ENCODE data around the gene MRPL46.

Gene MRPL46

DNA sequence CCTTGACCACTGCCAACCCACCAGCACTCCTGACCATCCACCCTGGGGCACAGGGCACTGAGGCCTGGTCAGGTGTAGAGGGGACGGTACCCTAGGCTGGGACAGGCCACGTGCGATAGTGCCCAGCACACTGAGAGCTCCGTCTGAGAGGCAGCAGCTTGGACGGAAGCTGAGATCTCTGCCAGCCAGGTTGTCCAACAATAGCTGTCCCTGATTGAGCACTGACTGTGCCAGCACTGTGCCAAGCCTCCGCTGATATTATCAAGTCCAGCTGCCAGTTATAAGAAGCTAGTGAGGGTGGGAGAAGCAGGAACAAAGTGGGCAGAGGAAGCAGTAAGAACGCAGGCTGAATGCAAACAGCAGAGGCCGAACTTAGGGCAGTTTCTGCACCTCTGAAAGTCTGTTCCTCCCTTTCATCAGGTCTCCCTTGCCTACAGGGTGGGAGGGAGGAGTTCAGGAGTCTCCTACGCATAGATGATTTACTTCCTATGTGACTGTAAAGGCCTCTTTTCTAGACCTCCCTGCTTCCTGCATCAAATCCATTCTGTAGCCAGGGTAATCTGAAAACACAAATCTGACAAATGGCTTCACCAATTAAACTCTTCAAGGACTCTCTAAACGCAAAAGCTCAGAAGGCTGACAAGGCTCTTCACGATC is 30.0 kb upstream of the MRPL46 start:
- H3K9me3 ChIP-seq (replicated peaks; ENCODE audit: low read length), result no peaks in the 10 kb centered on the region
- no peak overlapping the region for H3K4me2 ChIP-seq (ENCODE audit: low read length)
- H3K36me3 ChIP-seq (ENCODE audit: insufficient read depth, low read length), result no peaks in the 10 kb centered on the region
- no peaks in the 10 kb centered on the region for H3K4me1 ChIP-seq (ENCODE audit: control insufficient read depth, insufficient read depth, low read length)
- no peak overlapping the region for H3K4me3 ChIP-seq (ENCODE audit: low read length)
- H3K27me3 ChIP-seq (ENCODE audit: control insufficient read depth, insufficient read depth, low read length), result no peaks in the 10 kb centered on the region
- H3K9ac ChIP-seq (ENCODE audit: low read depth, low read length), result no peak overlapping the region

DNA sequence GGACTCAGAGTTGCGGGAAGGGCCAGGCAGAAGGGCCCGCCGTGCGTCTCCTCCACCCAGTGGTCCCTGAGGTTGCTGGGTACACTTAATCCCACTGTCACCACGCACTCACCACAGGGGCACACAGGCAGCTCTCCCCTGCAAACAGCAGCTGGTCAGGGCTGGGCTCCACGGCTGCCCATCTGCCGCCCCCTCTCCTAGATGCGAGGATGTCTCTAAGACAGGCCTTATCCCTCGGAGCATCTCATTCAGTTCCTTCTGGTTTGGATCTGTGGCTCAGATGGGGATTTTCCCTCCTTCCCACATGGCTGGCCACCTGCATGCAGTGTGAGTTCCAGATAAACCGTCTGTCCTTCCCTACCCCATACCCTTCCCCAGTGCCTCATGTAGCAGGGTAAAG is 26.7 kb upstream of the MRPL46 start:
- Histone ChIP-seq H3K36me3 (ENCODE audit: insufficient read depth, low read length) (no peaks in the 10 kb centered on the region), H3K9ac (ENCODE audit: low read depth, low read length) (no peak overlapping the region), H3K27me3 (ENCODE audit: control insufficient read depth, insufficient read depth, low read length) (no peaks in the 10 kb centered on the region), H3K4me2 (ENCODE audit: low read length) (no peak overlapping the region), H3K4me3 (ENCODE audit: low read length) (no peak overlapping the region), H3K4me1 (ENCODE audit: control insufficient read depth, insufficient read depth, low read length) (no peaks in the 10 kb centered on the region), H3K9me3 (replicated peaks; ENCODE audit: low read length) (no peaks in the 10 kb centered on the region)

DNA sequence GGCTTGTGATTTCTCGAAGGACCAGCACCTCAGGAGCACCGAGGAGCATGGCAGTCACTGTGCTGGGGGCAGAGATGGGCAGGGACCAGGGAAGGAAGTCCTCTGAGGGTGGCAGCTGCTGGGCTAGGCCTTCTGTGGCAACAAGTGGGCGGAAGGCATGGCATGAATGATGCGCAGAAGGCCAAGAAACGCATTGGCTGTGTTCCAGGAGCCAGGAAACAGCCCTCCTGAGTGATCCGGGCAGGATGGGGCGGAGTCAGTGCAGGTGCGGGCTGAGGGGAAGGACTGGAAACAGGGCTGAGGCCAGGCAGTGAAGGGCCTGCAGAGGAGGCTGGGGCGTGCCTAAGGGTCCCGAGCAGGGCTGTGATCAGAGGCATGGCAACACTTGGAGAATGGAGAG is 24.0 kb upstream of the MRPL46 start:
- Histone ChIP-seq H3K4me2 (ENCODE audit: low read length) (no peak overlapping the region), H3K36me3 (ENCODE audit: insufficient read depth, low read length) (no peaks in the 10 kb centered on the region), H3K4me1 (ENCODE audit: control insufficient read depth, insufficient read depth, low read length) (peaks cover 6% of the 10 kb centered on the region), H3K9me3 (replicated peaks; ENCODE audit: low read length) (no peaks in the 10 kb centered on the region), H3K9ac (ENCODE audit: low read depth, low read length) (no peak overlapping the region), H3K27me3 (ENCODE audit: control insufficient read depth, insufficient read depth, low read length) (no peaks in the 10 kb centered on the region), H3K4me3 (ENCODE audit: low read length) (no peak overlapping the region)

DNA sequence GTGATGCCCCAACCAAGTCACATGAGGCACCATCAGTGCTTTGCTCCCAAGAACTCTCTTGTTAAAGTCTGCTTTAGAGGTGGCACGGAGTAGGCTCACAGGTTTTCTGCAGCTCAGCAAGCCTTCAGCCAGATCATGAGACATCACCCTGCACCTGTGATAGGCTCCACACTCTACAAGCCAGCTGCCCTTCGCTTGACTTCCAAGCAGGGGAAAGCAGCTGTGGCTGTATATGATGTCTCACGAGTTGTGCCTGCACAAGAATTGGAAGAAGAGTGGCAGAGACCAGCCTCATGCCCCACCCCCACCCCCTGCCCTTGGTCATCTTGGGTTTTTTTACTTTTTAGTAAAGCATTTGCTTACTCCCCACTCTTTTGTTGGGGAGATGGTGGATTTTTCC is 22.8 kb upstream of the MRPL46 start:
- Histone ChIP-seq H3K36me3 (ENCODE audit: insufficient read depth, low read length) (no peaks in the 10 kb centered on the region), H3K27me3 (ENCODE audit: control insufficient read depth, insufficient read depth, low read length) (no peaks in the 10 kb centered on the region), H3K4me1 (ENCODE audit: control insufficient read depth, insufficient read depth, low read length) (peaks cover 6% of the 10 kb centered on the region), H3K9ac (ENCODE audit: low read depth, low read length) (no peak overlapping the region), H3K9me3 (replicated peaks; ENCODE audit: low read length) (no peaks in the 10 kb centered on the region), H3K4me3 (ENCODE audit: low read length) (no peak overlapping the region), H3K4me2 (ENCODE audit: low read length) (no peak overlapping the region)

DNA sequence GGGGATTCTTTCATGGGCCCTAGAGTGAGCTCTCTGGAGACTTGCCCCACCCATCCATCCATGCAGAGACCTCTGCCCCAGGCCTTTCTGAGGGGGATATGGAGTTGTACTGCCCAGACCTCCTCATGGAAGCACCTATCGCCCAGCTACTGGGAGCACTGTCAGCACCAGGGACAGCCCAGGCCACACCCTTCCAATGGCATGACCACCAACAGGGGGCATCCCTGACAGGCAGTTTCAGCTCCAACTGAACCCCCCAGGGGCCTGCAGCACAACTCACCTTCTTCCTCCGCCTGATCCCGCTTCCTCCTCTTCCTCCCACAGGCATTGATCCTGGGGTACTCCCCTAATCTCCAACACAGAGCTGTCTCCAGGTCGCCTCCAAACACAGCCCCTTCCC is 22.1 kb upstream of the MRPL46 start:
- Histone ChIP-seq H3K4me1 (ENCODE audit: control insufficient read depth, insufficient read depth, low read length) (peaks cover 10% of the 10 kb centered on the region), H3K9me3 (replicated peaks; ENCODE audit: low read length) (no peaks in the 10 kb centered on the region), H3K9ac (ENCODE audit: low read depth, low read length) (no peak overlapping the region), H3K36me3 (ENCODE audit: insufficient read depth, low read length) (no peaks in the 10 kb centered on the region), H3K27me3 (ENCODE audit: control insufficient read depth, insufficient read depth, low read length) (no peaks in the 10 kb centered on the region), H3K4me3 (ENCODE audit: low read length) (no peak overlapping the region), H3K4me2 (ENCODE audit: low read length) (no peak overlapping the region)

DNA sequence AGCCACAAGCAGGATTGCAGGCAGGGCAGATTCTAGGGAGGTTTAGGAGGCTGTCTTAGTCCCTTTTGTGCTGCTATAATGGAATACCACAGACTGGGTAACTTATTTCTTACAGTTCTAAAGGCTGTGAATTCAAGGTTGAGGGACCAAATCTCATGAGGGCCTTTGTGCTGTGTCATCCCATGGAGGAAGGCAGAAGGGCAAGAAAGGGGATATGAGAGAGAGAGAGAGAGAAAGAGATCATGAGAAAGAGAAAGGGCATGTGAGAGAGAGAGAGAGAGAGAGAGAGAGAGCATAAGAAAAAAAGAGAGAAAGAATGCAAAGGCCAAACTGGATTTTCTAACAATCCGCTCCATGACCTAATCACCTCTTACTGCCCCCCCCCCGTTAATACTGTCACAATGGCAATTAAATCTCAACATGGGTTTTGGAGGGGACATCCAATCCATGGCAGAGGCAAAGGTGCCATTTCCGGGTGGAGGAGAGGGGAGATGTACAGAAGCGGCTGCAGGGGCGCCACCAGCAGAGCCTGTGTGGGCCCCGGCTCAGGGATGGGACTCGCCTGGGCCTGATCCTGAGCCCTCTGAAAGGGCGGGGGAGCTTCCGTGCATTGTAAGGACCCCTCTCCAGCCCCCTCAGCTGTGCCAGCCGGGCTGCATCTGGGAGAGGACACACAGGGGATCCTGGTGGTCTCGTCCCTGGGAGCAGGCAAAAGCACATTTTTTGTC is 20.8 kb upstream of the MRPL46 start:
- H3K36me3 ChIP-seq (ENCODE audit: insufficient read depth, low read length), result no peaks in the 10 kb centered on the region
- no peaks in the 10 kb centered on the region for H3K9me3 ChIP-seq (replicated peaks; ENCODE audit: low read length)
- H3K9ac ChIP-seq (ENCODE audit: low read depth, low read length), result no peak overlapping the region
- no peak overlapping the region for H3K4me3 ChIP-seq (ENCODE audit: low read length)
- H3K4me2 ChIP-seq (ENCODE audit: low read length), result no peak overlapping the region
- H3K4me1 ChIP-seq (ENCODE audit: control insufficient read depth, insufficient read depth, low read length), result peaks cover 10% of the 10 kb centered on the region
- no peaks in the 10 kb centered on the region for H3K27me3 ChIP-seq (ENCODE audit: control insufficient read depth, insufficient read depth, low read length)

DNA sequence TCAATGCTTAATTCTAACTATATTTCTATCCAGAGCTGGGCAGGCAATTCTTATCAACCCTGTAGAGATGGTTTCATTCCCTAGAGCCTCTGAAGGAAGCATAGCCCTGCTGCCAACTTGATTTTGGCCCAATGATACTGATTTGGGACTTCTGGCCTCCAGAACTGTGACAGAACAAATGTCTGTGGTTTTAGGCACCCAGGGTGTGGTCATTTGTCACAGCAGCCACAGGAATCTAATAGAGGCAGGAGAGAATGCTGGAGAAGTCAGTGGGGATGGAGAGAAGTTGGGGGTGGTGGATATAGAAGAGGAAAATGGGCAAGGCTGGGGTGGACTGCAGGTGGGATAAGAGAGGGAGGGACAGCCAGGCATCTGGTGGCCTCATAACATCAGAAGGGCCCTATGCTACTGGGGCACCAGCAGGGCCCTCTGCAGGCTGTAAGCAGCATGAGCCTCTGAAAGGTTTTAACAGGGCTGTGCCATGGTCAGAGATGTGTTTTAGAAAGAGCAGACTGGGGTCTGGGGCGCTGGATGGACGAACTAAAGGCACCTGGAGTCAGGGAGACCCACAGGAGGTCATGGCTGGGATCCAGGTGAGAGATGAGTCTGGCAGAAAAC is 20.1 kb upstream of the MRPL46 start:
- H3K9ac ChIP-seq (ENCODE audit: low read depth, low read length), result no peak overlapping the region
- no peaks in the 10 kb centered on the region for H3K27me3 ChIP-seq (ENCODE audit: control insufficient read depth, insufficient read depth, low read length)
- no peaks in the 10 kb centered on the region for H3K36me3 ChIP-seq (ENCODE audit: insufficient read depth, low read length)
- H3K9me3 ChIP-seq (replicated peaks; ENCODE audit: low read length), result no peaks in the 10 kb centered on the region
- no peak overlapping the region for H3K4me3 ChIP-seq (ENCODE audit: low read length)
- peaks cover 10% of the 10 kb centered on the region for H3K4me1 ChIP-seq (ENCODE audit: control insufficient read depth, insufficient read depth, low read length)
- H3K4me2 ChIP-seq (ENCODE audit: low read length), result no peak overlapping the region

DNA sequence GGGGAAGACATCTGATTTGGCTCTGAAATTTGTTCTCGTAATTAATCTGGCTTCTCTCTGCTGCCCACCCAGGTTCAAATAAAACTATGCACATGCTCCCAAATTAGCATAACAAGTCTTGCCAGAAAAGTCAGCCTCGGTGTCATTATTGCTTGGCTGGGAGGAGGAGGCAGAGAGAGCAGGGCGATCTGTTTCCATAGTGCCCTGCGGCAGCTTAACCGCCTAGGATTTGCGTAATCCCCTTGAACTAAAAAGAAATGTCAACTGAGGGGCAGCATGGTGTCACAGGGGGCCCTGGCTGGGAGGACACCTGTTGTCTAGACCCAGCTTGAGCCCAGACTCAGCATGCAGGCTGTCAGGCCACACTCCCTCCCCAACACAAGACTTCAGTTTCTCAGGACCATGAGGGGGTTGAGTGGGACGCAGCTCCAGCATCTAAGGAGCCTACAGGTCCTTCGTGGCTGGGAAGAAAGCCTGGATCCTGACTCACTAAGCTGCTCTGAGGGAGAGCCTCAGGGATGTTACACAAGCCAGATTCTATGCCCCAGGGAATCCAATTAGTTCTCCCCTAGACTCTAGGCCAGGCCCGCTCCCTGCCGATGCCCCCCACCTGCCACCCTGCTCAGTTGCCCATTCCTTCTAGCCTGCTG is 17.6 kb upstream of the MRPL46 start:
- no peak overlapping the region for H3K4me2 ChIP-seq (ENCODE audit: low read length)
- no peaks in the 10 kb centered on the region for H3K36me3 ChIP-seq (ENCODE audit: insufficient read depth, low read length)
- H3K27me3 ChIP-seq (ENCODE audit: control insufficient read depth, insufficient read depth, low read length), result no peaks in the 10 kb centered on the region
- H3K4me3 ChIP-seq (ENCODE audit: low read length), result no peak overlapping the region
- H3K9ac ChIP-seq (ENCODE audit: low read depth, low read length), result no peak overlapping the region
- H3K4me1 ChIP-seq (ENCODE audit: control insufficient read depth, insufficient read depth, low read length), result peaks cover 10% of the 10 kb centered on the region
- no peaks in the 10 kb centered on the region for H3K9me3 ChIP-seq (replicated peaks; ENCODE audit: low read length)

DNA sequence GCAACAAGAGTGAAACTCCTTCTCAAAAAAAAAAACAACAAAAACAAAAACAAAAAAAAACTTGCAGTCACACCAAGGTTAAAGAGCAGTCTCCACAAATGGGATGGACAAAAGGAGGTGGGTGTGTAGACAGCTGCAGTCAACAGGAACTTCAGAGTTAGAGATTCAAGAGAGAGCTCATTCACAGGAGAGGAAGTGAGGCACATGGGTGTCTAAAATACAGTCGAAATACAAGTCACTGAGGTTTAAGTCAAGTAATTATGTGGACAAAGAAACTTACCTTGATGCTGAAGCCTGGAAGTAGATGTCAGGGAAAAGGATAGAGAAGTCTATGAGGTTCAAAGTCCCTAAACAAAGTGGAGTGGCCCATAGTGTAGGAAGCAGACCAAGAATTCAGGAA is 15.1 kb upstream of the MRPL46 start:
- Histone ChIP-seq H3K27me3 (ENCODE audit: control insufficient read depth, insufficient read depth, low read length) (no peaks in the 10 kb centered on the region), H3K36me3 (ENCODE audit: insufficient read depth, low read length) (peaks cover 19% of the 10 kb centered on the region), H3K9ac (ENCODE audit: low read depth, low read length) (no peak overlapping the region), H3K4me3 (ENCODE audit: low read length) (no peak overlapping the region), H3K4me2 (ENCODE audit: low read length) (no peak overlapping the region), H3K4me1 (ENCODE audit: control insufficient read depth, insufficient read depth, low read length) (peaks cover 7% of the 10 kb centered on the region), H3K9me3 (replicated peaks; ENCODE audit: low read length) (no peaks in the 10 kb centered on the region)

DNA sequence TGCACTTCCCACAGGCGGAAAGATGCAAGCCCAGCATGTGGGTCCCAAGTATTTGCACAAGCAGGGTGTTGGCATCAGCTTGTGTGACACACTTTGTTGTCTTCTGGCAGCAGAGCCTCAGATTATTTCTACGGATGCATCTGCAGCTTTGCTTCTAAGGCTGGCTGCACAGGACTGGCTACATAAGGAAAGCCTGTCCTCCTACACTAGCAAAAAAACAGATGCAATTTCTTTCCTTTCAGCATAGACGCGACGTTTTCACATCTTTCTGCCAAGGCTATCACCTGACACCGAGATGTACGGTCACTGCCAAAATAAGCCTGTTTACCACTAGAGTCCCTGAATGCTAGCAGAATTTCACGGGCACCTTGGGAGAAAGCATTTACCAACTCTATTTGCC is 13.8 kb upstream of the MRPL46 start:
- Histone ChIP-seq H3K4me2 (ENCODE audit: low read length) (no peak overlapping the region), H3K36me3 (ENCODE audit: insufficient read depth, low read length) (peaks cover 30% of the 10 kb centered on the region), H3K9ac (ENCODE audit: low read depth, low read length) (no peak overlapping the region)

DNA sequence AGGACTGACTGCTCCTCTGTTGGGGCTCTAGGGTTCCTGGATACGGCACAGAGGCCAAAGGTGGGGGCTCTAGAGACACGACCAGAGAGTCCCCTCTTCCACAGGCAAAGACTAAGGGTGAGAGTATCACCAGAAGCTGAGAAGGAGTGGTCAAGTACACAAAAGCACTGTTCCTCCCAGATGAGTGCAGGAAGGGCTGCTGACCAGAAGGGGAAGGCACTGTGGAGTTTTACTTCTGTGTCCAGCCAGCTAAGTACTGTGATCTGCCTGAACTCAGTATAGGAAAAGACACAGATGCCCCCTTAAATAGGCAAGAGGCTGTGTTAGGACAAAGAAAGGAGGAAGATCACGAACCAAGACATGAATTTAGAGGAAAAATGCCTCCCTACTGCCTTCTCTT is 12.0 kb upstream of the MRPL46 start:
- Histone ChIP-seq H3K4me2 (ENCODE audit: low read length) (no peak overlapping the region), H3K9me3 (replicated peaks; ENCODE audit: low read length) (no peaks in the 10 kb centered on the region), H3K9ac (ENCODE audit: low read depth, low read length) (no peak overlapping the region), H3K4me1 (ENCODE audit: control insufficient read depth, insufficient read depth, low read length) (no peaks in the 10 kb centered on the region), H3K27me3 (ENCODE audit: control insufficient read depth, insufficient read depth, low read length) (no peaks in the 10 kb centered on the region), H3K36me3 (ENCODE audit: insufficient read depth, low read length) (peaks cover 39% of the 10 kb centered on the region), H3K4me3 (ENCODE audit: low read length) (no peak overlapping the region)

More for the DNA sequence above, 13.8 kb upstream of the MRPL46 start:
- Histone ChIP-seq H3K27me3 (ENCODE audit: control insufficient read depth, insufficient read depth, low read length) (no peaks in the 10 kb centered on the region), H3K4me1 (ENCODE audit: control insufficient read depth, insufficient read depth, low read length) (peaks cover 5% of the 10 kb centered on the region), H3K4me3 (ENCODE audit: low read length) (no peak overlapping the region), H3K9me3 (replicated peaks; ENCODE audit: low read length) (no peaks in the 10 kb centered on the region)
